ENCODE measurements around the gene LRRTM3.

- TF ChIP-seq ZNF274 (IDR thresholded peaks at IDR 0.05; ENCODE audit: low read depth, low read length) (no peak), SUZ12 (IDR thresholded peaks at IDR 0.05; ENCODE audit: extremely low read depth, insufficient read depth, insufficient read length) (no peak)
Observed at GRCh38 chr10:67095531-67095930, 169.7 kb downstream of the LRRTM3 start.
